ENCODE measurements around the gene CNNM2. TPM values are rescaled to one million over a fixed set of nuclear protein-coding genes. Genes with fewer than 3 reads are reported as not detected.
"Not testable (repeated sequence)": the region's sequence is repeated elsewhere in the genome, so short reads cannot be mapped to it uniquely, and the experiment has no call there.

Gene CNNM2
- total RNA-seq, 2 experiments from 2014 or later = 10.9 to 12.3 TPM

DNA sequence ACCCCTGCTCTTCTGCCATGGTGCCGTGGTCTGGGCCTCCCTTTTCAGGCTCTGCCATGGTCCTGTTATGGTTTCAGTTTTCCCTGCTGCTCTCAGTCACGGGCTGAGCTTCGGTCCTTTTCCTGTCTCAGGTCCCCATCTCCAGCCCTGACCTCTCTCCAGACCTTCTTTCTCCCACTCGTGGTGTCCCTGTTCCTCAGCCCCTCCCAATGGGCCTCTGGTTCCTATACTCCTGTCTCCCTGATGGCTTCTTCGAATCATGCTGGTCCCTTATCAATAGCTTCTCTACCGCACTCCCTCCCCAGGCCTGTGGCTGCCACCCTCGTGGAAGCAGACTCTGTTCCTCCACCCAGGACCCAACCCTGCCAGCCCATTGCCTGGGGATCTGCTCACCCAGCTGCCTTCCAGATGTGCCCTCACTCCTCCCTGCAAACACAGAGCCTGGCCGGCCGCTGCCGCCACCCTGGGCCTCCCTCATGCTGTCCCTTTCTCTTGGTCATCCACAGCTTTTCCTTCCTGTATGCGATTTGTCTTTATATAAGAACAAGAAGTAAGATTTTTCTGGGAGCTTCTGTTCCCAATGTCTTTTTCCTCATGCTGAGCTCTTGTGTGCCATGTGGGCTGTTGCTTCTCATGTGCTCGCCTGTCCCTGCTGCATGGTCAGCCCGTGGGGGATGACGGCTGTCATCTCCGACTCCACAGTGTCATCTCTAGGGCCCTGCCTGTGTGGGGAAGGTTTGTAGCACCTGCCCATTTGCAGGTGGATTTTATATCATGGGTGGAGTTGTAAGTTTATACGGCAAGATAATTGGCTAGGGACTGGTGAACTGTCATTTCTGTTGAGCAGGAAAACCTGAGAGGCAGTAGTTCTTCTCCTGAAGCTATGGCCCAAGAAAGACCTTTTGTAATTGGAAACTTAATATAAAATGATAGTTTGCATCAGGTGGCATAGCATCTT is 148.3 kb downstream of the CNNM2 start:
- DNase-seq = no peak
- no peak overlapping the region for H3K4me3 Mint-ChIP-seq
- ATAC-seq (ENCODE audit: low read depth) = no peak
- H3K27ac Mint-ChIP-seq = no peak overlapping the region
- peaks cover 35% of the 10 kb centered on the region for H3K4me1 Mint-ChIP-seq
- H3K9me3 Mint-ChIP-seq = no peaks in the 10 kb centered on the region
- POLR2A ChIA-PET = interaction anchor here (1.0 to 1.1 kb wide), 2 partner anchors 11 to 148 kb away, joined by 3 to 5 read pairs; partner anchors contain the start of gene CNNM2
- H3K27me3 Mint-ChIP-seq = no peaks in the 10 kb centered on the region
- H3K36me3 Mint-ChIP-seq = peaks cover 5% of the 10 kb centered on the region

DNA sequence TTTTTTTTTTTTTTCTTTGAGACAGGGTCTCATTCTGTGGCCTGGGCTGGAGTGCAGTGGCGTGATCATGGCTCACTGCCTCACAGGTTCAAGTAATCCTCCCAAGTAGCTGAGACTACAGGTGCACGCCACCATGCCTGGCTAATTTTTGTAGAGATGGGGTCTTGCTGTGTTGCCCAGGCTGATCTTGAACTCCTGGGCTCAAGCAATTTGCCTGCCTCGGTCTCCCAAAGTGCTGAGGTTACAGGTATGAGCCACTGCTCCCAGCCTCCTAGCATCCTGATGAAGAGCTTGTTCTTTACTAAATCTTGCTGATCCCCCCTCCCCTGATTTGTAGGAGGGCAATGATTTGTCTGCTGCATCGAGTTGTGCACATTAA is 149.0 kb downstream of the CNNM2 start:
- not testable (repeated sequence) for H3K36me3 Mint-ChIP-seq; H3K27me3 Mint-ChIP-seq; ATAC-seq (ENCODE audit: low read depth); DNase-seq; H3K4me3 Mint-ChIP-seq; H3K27ac Mint-ChIP-seq; H3K9me3 Mint-ChIP-seq
- POLR2A ChIA-PET = interaction anchor here (1.0 kb wide), 1 partner anchor 149 kb away, joined by 5 read pairs; the partner anchor contains the start of gene CNNM2
- peaks cover 39% of the 10 kb centered on the region for H3K4me1 Mint-ChIP-seq

DNA sequence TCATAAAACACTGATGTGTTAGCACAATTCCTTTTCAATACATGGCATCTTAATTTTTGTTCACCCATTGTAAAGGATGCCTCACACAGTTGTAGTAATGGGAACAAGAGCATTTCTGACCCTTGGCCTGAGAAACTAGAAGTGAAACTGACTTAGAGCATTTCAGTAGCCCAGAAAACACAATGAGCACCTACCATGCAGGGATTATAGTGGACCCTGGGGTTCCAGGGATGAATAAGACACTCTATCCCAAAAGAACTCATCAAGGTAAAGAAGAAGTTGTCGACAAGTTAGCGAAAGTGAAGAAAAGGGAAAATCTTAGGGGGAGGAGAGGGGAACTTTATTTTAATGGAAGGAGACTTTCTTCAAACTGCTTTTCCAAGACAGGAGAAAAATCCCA is 149.4 kb downstream of the CNNM2 start:
- H3K36me3 Mint-ChIP-seq = peaks cover 5% of the 10 kb centered on the region
- H3K4me3 Mint-ChIP-seq = no peak overlapping the region
- H3K9me3 Mint-ChIP-seq = no peaks in the 10 kb centered on the region
- ATAC-seq (ENCODE audit: low read depth) (no peak), DNase-seq (no peak)
- no peaks in the 10 kb centered on the region for H3K27me3 Mint-ChIP-seq
- POLR2A ChIA-PET = interaction anchor here (1.0 kb wide), 1 partner anchor 149 kb away, joined by 5 read pairs; the partner anchor contains the start of gene CNNM2
- H3K4me1 Mint-ChIP-seq = peaks cover 39% of the 10 kb centered on the region
- no peak overlapping the region for H3K27ac Mint-ChIP-seq

- POLR2A ChIA-PET = interaction anchor here (1.1 to 3.1 kb wide), 3 partner anchors 13 to 353 kb away, joined by 4 to 21 read pairs (median 5); partner anchors contain the start of genes CNNM2 and SFXN2
- DNase-seq (no peak), ATAC-seq (ENCODE audit: low read depth) (no peak)
- Mint-ChIP-seq H3K27ac (no peak overlapping the region), H3K27me3 (no peaks in the 10 kb centered on the region), H3K9me3 (no peaks in the 10 kb centered on the region), H3K4me3 (no peak overlapping the region), H3K36me3 (peaks cover 5% of the 10 kb centered on the region), H3K4me1 (peaks cover 39% of the 10 kb centered on the region)
Measured at GRCh38 chr10:103067956-103068355, 149.9 kb downstream of the CNNM2 start.

DNA sequence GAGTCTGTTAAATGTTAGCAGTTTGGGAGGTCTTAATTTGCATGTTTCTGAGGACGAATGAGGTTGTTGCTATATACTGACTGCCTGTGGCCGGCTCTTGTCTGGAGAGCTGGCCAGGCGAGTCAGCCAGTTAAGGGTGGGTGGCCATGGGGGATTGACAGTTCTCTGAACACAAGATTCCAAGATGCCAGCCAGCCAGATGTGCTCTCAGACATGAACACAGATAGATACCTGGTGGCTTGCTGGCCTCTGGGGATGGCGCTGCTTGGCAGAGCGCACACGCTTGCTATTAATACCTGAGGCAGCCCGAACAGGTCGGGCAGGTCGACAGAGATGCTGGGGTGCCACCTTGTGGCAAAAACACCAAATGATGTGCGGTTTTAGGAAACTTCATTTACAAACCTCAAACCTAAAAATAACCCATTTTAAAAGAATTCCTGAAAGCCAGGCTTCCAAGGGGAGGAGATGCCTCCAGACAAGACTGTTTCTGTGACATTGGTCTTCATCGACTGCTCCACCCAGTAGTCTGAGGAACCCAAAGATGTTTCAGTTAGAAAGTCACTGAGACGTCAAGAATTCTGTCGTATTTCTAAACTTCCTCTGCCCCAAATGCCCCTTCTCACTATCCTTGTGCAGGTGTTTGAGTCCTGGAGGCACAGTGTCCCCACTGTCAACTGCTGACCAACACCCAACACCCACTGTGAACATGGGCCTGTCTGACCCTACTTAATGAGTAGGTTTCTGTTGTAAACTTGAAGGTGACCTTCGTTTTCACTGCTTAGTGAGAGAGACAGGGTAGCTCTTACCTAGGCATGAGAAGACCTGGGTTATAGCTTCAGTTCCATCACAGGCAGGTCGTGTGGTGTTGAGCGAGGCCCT is 151.6 kb downstream of the CNNM2 start:
- Mint-ChIP-seq H3K27ac (peak overlapping the region; percentile 88), H3K4me3 (peak overlapping the region; percentile 71), H3K27me3 (no peaks in the 10 kb centered on the region), H3K4me1 (peaks cover 39% of the 10 kb centered on the region), H3K36me3 (peaks cover 5% of the 10 kb centered on the region), H3K9me3 (no peaks in the 10 kb centered on the region)
- peak; percentile 70 for DNase-seq
- peak; percentile 68 for ATAC-seq (ENCODE audit: low read depth)
- POLR2A ChIA-PET = interaction anchor here (1.6 to 3.1 kb wide), 2 partner anchors 152 to 355 kb away, joined by 4 to 21 read pairs; partner anchors contain the start of genes CNNM2 and SFXN2

- peaks cover 39% of the 10 kb centered on the region for H3K4me1 Mint-ChIP-seq
Measured at GRCh38 chr10:103072276-103072675, 154.2 kb downstream of the CNNM2 start.

GRCh38 chr10:103072891-103073290 is 154.8 kb downstream of the CNNM2 start:
- POLR2A ChIA-PET = no interaction called here
- Mint-ChIP-seq H3K4me3 (no peak overlapping the region), H3K9me3 (no peaks in the 10 kb centered on the region), H3K27me3 (no peaks in the 10 kb centered on the region), H3K27ac (no peak overlapping the region), H3K4me1 (peaks cover 35% of the 10 kb centered on the region), H3K36me3 (peaks cover 5% of the 10 kb centered on the region)
- DNase-seq (no peak), ATAC-seq (ENCODE audit: low read depth) (no peak)

More at GRCh38 chr10:103072276-103072675, 154.2 kb downstream of the CNNM2 start:
- no peak for ATAC-seq (ENCODE audit: low read depth)
- no peak overlapping the region for H3K27ac Mint-ChIP-seq
- POLR2A ChIA-PET = no interaction called here
- H3K4me3 Mint-ChIP-seq = no peak overlapping the region
- H3K36me3 Mint-ChIP-seq = peaks cover 6% of the 10 kb centered on the region
- H3K27me3 Mint-ChIP-seq = no peaks in the 10 kb centered on the region
- no peak for DNase-seq
- no peaks in the 10 kb centered on the region for H3K9me3 Mint-ChIP-seq

GRCh38 chr10:103077020-103077419 is 158.9 kb downstream of the CNNM2 start:
- Mint-ChIP-seq H3K9me3 (no peaks in the 10 kb centered on the region), H3K27ac (no peak overlapping the region), H3K27me3 (no peaks in the 10 kb centered on the region), H3K4me3 (no peak overlapping the region), H3K4me1 (peaks cover 5% of the 10 kb centered on the region), H3K36me3 (peaks cover 3% of the 10 kb centered on the region)
- DNase-seq = no peak
- POLR2A ChIA-PET = no interaction called here
- ATAC-seq (ENCODE audit: low read depth) = no peak

GRCh38 chr10:103077491-103078308 is 159.6 kb downstream of the CNNM2 start:
- H3K4me3 Mint-ChIP-seq = no peak overlapping the region
- no peak for DNase-seq
- peaks cover 5% of the 10 kb centered on the region for H3K4me1 Mint-ChIP-seq
- ATAC-seq (ENCODE audit: low read depth) = no peak
- POLR2A ChIA-PET = no interaction called here
- peaks cover 3% of the 10 kb centered on the region for H3K36me3 Mint-ChIP-seq
- H3K27ac Mint-ChIP-seq = no peak overlapping the region
- no peaks in the 10 kb centered on the region for H3K9me3 Mint-ChIP-seq
- H3K27me3 Mint-ChIP-seq = no peaks in the 10 kb centered on the region

GRCh38 chr10:103078309-103078615 is 160.2 kb downstream of the CNNM2 start:
- H3K27me3 Mint-ChIP-seq = no peaks in the 10 kb centered on the region
- H3K36me3 Mint-ChIP-seq = peaks cover 5% of the 10 kb centered on the region
- H3K9me3 Mint-ChIP-seq = no peaks in the 10 kb centered on the region
- no peak for DNase-seq
- no peak overlapping the region for H3K27ac Mint-ChIP-seq
- POLR2A ChIA-PET = no interaction called here
- no peak for ATAC-seq (ENCODE audit: low read depth)
- H3K4me3 Mint-ChIP-seq = no peak overlapping the region
- peaks cover 5% of the 10 kb centered on the region for H3K4me1 Mint-ChIP-seq

DNA sequence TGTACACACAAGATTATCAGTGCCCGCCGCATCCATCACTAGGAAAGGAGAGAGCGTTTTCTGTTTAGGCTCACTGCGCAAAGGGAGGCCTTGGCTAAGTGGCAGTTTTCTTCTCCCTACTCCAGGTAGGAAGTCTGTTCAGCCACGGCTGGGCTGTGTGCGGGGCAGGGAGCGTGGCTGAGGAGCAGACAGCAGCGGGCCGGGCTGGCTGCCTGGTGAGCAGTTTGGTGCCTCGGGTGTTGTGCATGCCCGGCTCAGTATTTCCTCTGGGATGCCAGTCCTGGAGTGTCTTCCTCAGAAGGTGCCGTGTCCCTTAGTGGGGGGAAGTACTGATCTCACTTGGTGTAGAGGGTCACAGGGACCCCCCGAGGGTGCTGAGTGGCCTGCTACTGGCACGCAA is 160.6 kb downstream of the CNNM2 start:
- no peak overlapping the region for H3K27ac Mint-ChIP-seq
- POLR2A ChIA-PET = no interaction called here
- peaks cover 5% of the 10 kb centered on the region for H3K36me3 Mint-ChIP-seq

DNA sequence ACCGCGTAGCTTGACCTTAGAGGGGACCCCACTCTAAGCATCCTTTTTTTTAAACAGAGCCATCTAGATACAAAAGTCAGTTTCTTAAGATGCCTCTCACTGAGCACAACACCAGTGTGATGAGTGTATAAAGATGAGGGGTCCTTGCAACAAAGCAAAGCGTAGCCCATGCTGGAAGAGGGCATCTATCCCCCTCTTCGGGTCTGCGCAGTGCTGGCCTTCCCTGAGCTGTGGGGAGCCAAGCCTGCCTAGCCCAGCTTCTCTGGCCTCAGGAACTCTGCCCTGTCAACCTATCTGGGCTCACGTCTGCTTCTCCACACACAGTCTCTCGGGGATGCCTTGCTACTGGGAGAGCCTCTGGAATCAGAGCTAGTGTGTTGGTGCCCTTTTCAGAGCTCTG is 161.0 kb downstream of the CNNM2 start:
- ATAC-seq (ENCODE audit: low read depth) = no peak
- H3K27ac Mint-ChIP-seq = no peak overlapping the region
- no peak overlapping the region for H3K4me3 Mint-ChIP-seq
- no peaks in the 10 kb centered on the region for H3K27me3 Mint-ChIP-seq
- H3K36me3 Mint-ChIP-seq = peaks cover 5% of the 10 kb centered on the region
- H3K4me1 Mint-ChIP-seq = peaks cover 5% of the 10 kb centered on the region
- no peak for DNase-seq
- POLR2A ChIA-PET = no interaction called here
- H3K9me3 Mint-ChIP-seq = no peaks in the 10 kb centered on the region

More for the DNA sequence above, 160.6 kb downstream of the CNNM2 start:
- H3K4me3 Mint-ChIP-seq = no peak overlapping the region
- ATAC-seq (ENCODE audit: low read depth) (no peak), DNase-seq (no peak)
- no peaks in the 10 kb centered on the region for H3K9me3 Mint-ChIP-seq
- H3K4me1 Mint-ChIP-seq = peaks cover 5% of the 10 kb centered on the region
- no peaks in the 10 kb centered on the region for H3K27me3 Mint-ChIP-seq

GRCh38 chr10:103079946-103080345 is 161.9 kb downstream of the CNNM2 start:
- Mint-ChIP-seq H3K9me3 (no peaks in the 10 kb centered on the region), H3K27me3 (no peaks in the 10 kb centered on the region), H3K4me3 (no peak overlapping the region), H3K4me1 (peaks cover 5% of the 10 kb centered on the region), H3K27ac (no peak overlapping the region), H3K36me3 (peaks cover 5% of the 10 kb centered on the region)
- POLR2A ChIA-PET = no interaction called here
- no peak for ATAC-seq (ENCODE audit: low read depth)
- DNase-seq = no peak
